GM12872 (cell line): Measurements from ENCODE around the gene RBBP8NL.

Source experiments
- TF ChIP-seq, protein P1 (sequence below): IDR thresholded peaks from 3 replicates; pipeline ENCODE4 v1.5.1; 2011; ENCODE audit warnings: low read depth, mild to moderate bottlenecking, low read length, moderate library complexity; ENCODE audit not compliant: insufficient read depth

The RBBP8NL gene

DNA sequence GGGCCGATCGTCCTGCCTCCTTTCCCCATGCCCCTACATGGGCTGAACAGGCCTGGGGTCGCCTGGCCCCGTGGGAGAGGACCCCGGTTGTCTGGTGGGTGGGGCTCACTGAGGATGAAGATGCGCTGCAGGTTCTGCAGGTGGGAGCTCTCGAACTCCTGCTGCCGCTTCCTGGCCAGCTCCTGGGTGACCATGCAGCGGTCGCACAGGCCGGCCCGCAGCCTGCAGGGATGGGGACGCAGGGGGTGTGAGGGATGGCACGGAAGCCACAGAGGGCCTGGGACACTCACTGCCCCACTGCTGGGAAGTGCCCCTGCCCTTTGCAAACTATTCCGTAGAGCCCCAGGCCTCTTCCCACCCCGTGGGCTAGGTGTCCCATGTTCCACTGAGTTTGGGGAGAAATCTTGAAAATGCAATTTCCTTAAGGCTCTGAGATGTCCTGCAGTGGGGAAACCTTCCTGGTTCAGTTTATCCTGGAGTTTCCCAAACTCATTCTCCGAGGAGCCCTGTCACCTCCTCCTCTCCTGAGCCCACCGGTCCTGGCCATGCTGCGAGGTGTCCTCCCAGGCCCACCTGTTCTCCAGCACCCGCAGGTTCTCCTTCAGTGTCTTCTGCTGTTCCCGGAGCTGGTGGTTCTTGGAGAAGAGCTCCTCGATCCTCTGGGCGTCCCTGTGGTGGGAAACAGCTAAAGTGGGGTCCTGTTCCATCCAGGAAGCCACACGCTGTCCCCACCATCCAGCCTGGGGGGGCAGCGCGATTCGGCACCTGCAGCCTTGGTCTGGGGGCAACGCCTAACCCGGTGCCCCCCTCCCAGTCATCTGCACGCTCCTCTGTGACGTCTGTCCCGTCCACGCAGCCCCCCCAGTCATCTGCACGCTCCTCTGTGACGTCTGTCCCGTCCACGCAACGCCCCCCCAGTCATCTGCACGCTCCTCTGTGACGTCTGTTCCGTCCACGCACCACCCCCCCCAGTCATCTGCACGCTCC is 10.4 kb downstream of the RBBP8NL start:
- TF ChIP-seq, protein P1, sequence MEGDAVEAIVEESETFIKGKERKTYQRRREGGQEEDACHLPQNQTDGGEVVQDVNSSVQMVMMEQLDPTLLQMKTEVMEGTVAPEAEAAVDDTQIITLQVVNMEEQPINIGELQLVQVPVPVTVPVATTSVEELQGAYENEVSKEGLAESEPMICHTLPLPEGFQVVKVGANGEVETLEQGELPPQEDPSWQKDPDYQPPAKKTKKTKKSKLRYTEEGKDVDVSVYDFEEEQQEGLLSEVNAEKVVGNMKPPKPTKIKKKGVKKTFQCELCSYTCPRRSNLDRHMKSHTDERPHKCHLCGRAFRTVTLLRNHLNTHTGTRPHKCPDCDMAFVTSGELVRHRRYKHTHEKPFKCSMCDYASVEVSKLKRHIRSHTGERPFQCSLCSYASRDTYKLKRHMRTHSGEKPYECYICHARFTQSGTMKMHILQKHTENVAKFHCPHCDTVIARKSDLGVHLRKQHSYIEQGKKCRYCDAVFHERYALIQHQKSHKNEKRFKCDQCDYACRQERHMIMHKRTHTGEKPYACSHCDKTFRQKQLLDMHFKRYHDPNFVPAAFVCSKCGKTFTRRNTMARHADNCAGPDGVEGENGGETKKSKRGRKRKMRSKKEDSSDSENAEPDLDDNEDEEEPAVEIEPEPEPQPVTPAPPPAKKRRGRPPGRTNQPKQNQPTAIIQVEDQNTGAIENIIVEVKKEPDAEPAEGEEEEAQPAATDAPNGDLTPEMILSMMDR, result no peak

DNA sequence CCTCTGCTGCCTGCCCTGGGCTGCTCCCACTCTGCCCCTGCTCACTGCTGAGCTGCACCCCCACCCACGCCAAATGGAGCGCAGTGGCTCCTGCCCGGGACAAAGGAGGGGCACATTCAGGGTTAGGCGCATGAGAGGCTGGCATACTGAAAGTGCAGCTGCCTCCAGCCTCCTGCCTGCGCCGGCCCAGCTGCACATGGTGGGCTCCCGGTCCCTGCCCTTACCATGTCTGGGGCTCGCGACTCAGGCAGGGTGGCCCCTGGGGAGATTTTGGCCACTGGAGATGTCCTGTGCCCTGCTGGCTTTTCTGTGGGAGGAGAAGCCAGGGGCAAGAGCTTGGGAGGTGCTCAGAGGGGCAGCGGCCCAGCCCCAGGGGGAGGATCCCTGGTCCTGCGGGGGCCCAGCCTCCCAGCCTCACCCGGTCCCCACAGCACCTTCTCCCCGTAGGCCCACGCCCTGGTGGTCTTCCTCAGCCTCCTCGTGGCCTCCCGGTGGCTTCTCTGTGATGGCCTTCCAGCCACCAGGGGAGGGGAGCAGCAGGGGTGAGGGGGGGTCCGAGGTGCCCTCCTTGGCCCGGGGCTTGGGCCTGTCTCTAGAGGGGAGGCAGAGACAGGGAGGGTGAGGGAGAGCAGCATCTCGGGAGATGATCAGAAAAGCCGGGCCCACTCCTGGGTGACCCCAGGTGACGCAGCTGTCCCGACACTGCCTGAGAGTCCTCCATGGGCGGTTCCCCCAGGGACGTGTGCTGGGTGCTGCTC is 11.8 kb downstream of the RBBP8NL start:
- TF ChIP-seq, protein P1, result no peak

DNA sequence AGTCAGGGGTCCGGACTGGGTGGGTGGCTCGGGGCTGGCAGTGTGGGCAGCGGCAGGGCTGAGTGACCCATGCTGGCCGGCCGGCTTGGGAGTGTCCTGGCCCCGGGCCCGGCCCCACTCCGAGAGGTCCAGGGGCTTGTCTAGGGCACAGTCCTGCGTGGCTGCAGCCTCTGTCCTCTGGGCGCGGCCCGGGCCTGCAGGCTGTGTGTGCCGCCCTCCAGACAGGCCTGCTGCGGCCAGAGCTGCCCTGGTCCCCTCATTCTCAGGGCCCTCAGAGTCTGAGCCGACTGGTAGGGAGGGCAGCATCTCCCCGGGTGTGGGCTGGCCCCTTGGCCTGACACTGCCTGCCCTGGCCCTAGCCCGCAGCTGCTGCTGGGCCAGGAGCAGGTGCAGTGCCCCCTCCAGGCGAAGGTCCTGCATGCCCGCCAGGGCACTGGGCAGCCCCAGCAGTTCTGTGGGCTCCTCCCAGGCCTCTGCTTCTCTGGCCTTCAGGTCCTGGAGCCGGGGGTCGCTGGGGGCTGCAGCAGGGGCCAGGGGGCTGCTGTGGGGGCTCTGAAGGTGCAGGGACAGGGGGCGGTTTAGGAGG is 13.3 kb downstream of the RBBP8NL start:
- TF ChIP-seq, protein P1, result peak; percentile 21; the same call in 1 of the 3 replicates

DNA sequence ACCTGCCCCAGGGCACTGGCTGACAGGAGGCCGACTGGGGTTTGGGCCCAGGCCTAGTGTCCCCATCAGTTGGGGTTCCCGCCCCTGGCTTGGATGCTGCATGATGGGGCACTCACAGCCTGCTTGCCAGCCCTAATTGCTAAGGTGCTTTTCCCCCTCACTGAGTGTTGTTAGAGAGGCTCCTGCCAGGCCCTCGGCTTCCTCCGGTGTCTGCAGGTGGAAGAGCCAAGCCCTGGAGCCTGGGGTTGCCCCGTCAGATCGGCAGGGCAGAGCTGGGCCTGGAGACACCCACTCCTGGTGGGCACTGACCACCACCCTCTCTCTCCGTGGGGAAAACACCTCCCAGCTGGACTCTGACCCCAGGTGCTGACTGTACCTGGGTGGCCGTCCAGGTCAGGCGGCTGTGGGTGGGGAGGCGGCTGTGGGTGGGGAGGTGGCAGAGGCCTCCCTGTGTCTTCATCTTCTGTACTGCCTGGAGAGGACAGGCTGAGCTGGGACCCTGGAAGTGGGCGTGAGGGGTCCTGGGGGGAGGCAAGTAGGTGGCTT is 14.2 kb downstream of the RBBP8NL start:
- TF ChIP-seq, protein P1, result no peak

DNA sequence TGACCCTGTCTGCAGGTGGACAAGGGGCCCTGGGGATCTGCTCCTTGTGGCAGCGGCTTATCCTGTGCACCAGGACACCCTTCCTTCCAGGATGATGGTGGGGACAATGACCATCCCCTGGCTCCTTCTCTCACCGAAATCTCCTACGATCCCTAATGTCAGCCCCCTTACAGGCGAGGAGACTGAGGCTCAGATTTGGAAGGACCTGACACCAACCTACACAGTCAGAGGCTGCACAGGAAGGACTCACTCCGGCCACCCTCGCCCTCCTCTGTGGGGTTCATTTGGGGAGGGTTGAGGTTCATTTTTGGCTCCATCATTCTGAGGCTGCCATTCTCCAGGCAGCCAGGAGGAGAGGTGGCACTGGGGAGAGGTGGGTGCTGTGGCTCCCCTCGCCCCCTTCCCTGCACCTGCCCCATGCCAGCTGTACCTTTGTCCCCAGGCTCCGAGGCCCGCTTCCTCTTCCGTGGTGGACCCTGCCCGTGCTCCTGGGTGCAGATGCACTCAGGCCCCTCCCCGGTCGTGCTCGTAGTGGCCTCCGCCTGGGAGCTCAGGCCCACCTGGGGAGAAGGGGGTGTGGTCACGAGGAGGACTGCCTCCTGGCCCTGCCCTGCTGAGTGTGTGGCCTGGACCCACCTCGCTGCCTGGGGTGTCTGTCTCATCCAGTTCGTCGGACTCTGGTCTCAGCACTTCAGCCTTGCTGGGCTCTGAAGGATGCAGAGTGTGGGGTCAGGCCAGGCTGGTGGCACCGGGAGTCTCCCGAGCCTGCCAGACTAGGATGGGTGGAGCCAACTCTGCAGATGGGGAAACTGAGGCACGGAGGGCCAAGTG is 14.9 kb downstream of the RBBP8NL start:
- TF ChIP-seq, protein P1, result no peak

DNA sequence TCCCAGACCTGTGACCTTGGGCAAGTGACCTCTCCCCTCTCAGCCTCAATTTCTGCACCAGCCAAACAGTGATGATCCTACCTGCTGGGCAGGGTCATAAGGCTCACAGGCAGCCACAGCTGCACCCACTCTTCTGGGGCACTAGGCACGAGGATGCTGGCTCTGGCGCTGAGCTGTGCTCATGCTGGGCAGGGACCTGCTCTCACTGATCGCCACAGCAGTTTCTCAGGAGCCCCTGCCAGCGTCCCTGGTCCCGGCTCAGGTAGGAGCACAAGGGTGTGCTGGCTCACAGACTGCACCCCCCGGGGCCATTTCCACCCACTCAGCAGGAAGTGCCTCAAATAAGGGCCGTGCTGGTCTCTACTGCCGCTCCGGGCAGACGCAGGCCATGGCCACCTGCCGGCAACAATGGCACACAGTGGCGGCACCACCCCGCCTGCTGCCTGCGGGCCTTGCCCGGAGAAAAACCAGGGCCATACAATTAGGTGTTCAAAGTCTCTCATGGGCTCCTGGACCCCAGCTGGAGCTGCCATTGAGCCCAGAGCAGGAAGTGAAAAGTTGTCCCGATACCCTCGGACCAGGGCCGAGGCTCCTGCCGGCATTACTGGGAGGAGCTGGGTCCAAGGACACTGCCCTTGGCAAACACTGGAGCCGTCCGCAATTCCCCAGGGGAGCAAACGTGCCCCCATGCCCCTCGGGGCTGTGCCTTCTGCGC is 15.7 kb downstream of the RBBP8NL start:
- TF ChIP-seq, protein P1, result no peak
